PC-9 (cell line): Measurements from ENCODE around the gene LCLAT1. TPM values are rescaled to one million over a fixed set of nuclear protein-coding genes. Genes with fewer than 3 reads are reported as not detected.

ENCODE experiments used
- BruUV-seq: library from RNA; stranded (reverse); fragments of 400-500 nt; replicated peaks from 2 replicates; lab custom pipeline; 2021; lab: Mats Ljungman, UMichigan
- CTCF ChIA-PET: fragments of 300-600 bp; sonication (Branson Sonifier 250); formaldehyde crosslinking; loops from one replicate; lab custom pipeline; 2022; ENCODE audit warnings: antibody characterized with exemption; lab: Charles Lee
- POLR2A ChIA-PET: fragments of 300-600 bp; sonication (Branson Sonifier 250); formaldehyde crosslinking; loops from one replicate; lab custom pipeline; 2022; ENCODE audit warnings: antibody characterized with exemption; ENCODE audit not compliant: unreplicated experiment; lab: Charles Lee
- DNase-seq, 2 experiments: peaks; one replicate each; pipeline versions ENCODE4 v3.0.0 to v3.0.0-alpha.2; 2015 to 2022; ENCODE audit warnings: mixed read lengths in 1 of 2
- H2AFZ ChIP-seq: fragments of 200-600 bp; sonication (generic); 2 replicates; pipeline ENCODE4 v1.8.1; 2017; ENCODE audit warnings: antibody characterized with exemption
- H3F3A ChIP-seq: fragments of 200-600 bp; sonication (generic); 2 replicates; pipeline ENCODE4 v1.8.1; 2017; ENCODE audit warnings: antibody characterized with exemption, mild to moderate bottlenecking, low read depth; ENCODE audit not compliant: insufficient read depth
- H3K27ac ChIP-seq: fragments of 200-600 bp; sonication (generic); 2 replicates; pipeline ENCODE4 v1.6.1; 2016; ENCODE audit warnings: mixed run types
- H3K27me3 ChIP-seq: fragments of 200-600 bp; sonication (generic); 2 replicates; pipeline ENCODE4 v1.6.1; 2016; ENCODE audit warnings: low read depth, mixed run types; ENCODE audit not compliant: insufficient read depth
- H3K36me3 ChIP-seq: fragments of 200-600 bp; sonication (generic); 2 replicates; pipeline ENCODE4 v1.6.1; 2016; ENCODE audit warnings: low read depth, mixed run types
- H3K4me1 ChIP-seq: fragments of 200-600 bp; sonication (generic); replicated peaks from 2 replicates; pipeline ENCODE4 v1.6.1; 2016; ENCODE audit warnings: mixed run types; ENCODE audit not compliant: insufficient read depth
- H3K4me2 ChIP-seq: fragments of 200-600 bp; sonication (generic); 2 replicates; pipeline ENCODE4 v1.6.1; 2017; ENCODE audit warnings: mixed run types
- H3K4me3 ChIP-seq: fragments of 200-600 bp; sonication (generic); 2 replicates; pipeline ENCODE4 v1.6.1; 2016; ENCODE audit warnings: mixed run types
- H3K79me2 ChIP-seq: fragments of 200-600 bp; sonication (generic); 2 replicates; pipeline ENCODE4 v1.6.1; 2017; ENCODE audit warnings: low read depth, mixed run types
- H3K9me2 ChIP-seq: fragments of 200-600 bp; sonication (generic); 2 replicates; pipeline ENCODE4 v1.8.1; 2017; ENCODE audit warnings: mild to moderate bottlenecking; ENCODE audit not compliant: insufficient read depth
- H3K9me3 ChIP-seq: fragments of 200-600 bp; sonication (generic); 2 replicates; pipeline ENCODE4 v1.8.1; 2016; ENCODE audit warnings: low read depth; ENCODE audit not compliant: insufficient read depth
- H4K20me1 ChIP-seq: fragments of 200-600 bp; sonication (generic); 2 replicates; pipeline ENCODE4 v1.8.1; 2017; ENCODE audit not compliant: insufficient read depth
- CTCF ChIP-seq: fragments of 200-600 bp; sonication (generic); conservative IDR thresholded peaks from 2 replicates; pipeline ENCODE4 v1.6.1; 2017; ENCODE audit warnings: mixed run types, antibody characterized with exemption, mild to moderate bottlenecking, moderate library complexity
- EZH2 ChIP-seq: fragments of 200-600 bp; sonication (generic); IDR thresholded peaks from 2 replicates; pipeline ENCODE4 v1.8.0; 2017; ENCODE audit warnings: antibody characterized with exemption, low read depth
- intact Hi-C: fragments of 100-400 bp; cut with micrococcal nuclease; formaldehyde crosslinking; loops from one replicate; pipeline ENCODE4 v1.10.0; 2022; ENCODE audit not compliant: unreplicated experiment
- total RNA-seq: library from RNA; stranded (reverse); gene quantifications from 2 replicates; pipeline ENCODE4 v1.2.3, GENCODE V29; 2021

The LCLAT1 gene
- total RNA-seq, 1 experiment from 2014 or later = 35.7 TPM

DNA sequence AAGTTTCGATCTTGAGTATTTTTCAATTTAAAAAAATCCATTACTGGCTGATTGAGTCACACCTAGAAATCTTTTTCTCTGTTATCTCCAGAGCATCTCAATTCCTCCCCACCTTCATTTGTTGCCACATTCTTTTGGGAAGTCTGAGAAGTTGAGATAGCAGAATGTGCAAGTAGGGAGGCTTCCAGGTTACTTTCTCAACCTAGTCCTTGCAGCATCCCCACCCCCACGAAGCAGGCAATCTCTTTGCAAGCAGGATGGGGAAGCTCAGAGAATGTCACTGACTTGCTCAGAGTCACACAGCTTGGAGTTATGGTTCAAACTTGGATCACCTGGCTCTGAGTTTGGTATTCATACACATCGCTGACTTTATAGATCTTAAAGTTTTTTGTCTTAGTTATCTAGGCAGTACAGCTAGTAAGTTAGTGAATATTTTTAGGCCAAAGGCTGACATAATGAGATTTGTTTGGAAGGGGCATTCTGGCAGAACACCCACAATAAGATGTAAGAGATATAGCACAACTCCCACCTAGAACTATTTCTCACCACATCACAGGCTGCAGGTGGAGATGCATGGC, 25.9 kb upstream of the LCLAT1 start:
- TF ChIP-seq CTCF (no peak), EZH2 (no peak)
- ChIA-PET CTCF (no interaction called here), POLR2A (no interaction called here)
- Histone ChIP-seq H3K4me1 (no peaks in the 10 kb centered on the region), H3K27ac (no peak overlapping the region), H3K4me3 (no peak overlapping the region), H3K36me3 (no peaks in the 10 kb centered on the region), H4K20me1 (no peaks in the 10 kb centered on the region), H3K4me2 (no peak overlapping the region), H3K9me2 (no peaks in the 10 kb centered on the region), H3K27me3 (no peaks in the 10 kb centered on the region), H3F3A (no peaks in the 10 kb centered on the region), H3K79me2 (no peaks in the 10 kb centered on the region), H2AFZ (no peak overlapping the region), H3K9me3 (no peaks in the 10 kb centered on the region)
- DNase-seq = no peak
- no TSS peak for BruUV-seq
- intact Hi-C loops = no loop called here

GRCh38 chr2:30421604-30422443, 25.2 kb upstream of the LCLAT1 start:
- TF ChIP-seq CTCF (no peak), EZH2 (no peak)
- POLR2A ChIA-PET = no interaction called here
- Histone ChIP-seq H3K27me3 (no peaks in the 10 kb centered on the region), H3K79me2 (no peaks in the 10 kb centered on the region), H4K20me1 (no peaks in the 10 kb centered on the region), H3K9me3 (no peaks in the 10 kb centered on the region), H3K4me2 (no peak overlapping the region), H3K4me1 (no peaks in the 10 kb centered on the region), H3K4me3 (no peak overlapping the region), H3F3A (no peaks in the 10 kb centered on the region), H3K27ac (no peak overlapping the region), H2AFZ (no peak overlapping the region), H3K36me3 (no peaks in the 10 kb centered on the region), H3K9me2 (no peaks in the 10 kb centered on the region)
- CTCF ChIA-PET = no interaction called here
- BruUV-seq = no TSS peak
- no peak for DNase-seq
- intact Hi-C loops = no loop called here

DNA sequence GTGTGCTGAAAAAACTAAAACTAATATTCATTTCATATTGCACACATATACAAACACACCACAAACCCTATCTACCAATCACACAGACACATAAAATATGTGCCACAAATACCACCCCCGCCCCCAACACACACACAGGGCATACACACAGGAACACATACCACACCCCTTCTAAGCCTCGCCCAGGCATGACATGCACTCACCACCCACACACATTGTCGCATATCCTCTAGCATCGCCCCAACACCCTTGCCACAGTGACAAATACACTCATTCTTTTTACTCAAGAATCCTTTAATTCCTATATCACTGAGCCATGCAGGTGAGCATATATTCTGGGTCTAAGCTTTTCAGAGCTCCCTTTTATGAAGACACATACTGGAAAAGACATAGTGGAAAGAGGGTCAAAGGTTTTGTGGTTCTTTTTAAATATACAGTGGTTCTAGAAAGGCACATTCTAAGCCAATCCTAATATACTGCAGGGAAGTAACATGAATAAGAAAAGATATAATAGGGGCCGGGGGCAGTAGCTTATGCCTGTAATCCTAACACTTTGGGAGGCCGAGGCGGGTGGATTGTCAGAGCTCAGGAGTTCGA, 24.5 kb upstream of the LCLAT1 start:
- H4K20me1 ChIP-seq = no peaks in the 10 kb centered on the region
- no peak for TF ChIP-seq CTCF
- TF ChIP-seq EZH2 = no peak
- H3K4me1 ChIP-seq = no peaks in the 10 kb centered on the region
- no peak overlapping the region for H3K27ac ChIP-seq
- intact Hi-C loops = no loop called here
- no TSS peak for BruUV-seq
- no peaks in the 10 kb centered on the region for H3F3A ChIP-seq
- H3K4me2 ChIP-seq = no peak overlapping the region
- no peak overlapping the region for H3K4me3 ChIP-seq
- ChIA-PET CTCF (no interaction called here), POLR2A (no interaction called here)
- H3K27me3 ChIP-seq = no peaks in the 10 kb centered on the region
- no peak for DNase-seq
- no peaks in the 10 kb centered on the region for H3K9me2 ChIP-seq
- H2AFZ ChIP-seq = no peak overlapping the region
- no peaks in the 10 kb centered on the region for H3K36me3 ChIP-seq
- H3K79me2 ChIP-seq = no peaks in the 10 kb centered on the region
- no peaks in the 10 kb centered on the region for H3K9me3 ChIP-seq
